ENCODE data around the gene SEPTIN11.

GRCh38 chr4:76947369-76947768, 2.2 kb upstream of the SEPTIN11 start:
- TF ChIP-seq CTCF (IDR thresholded peaks at IDR 0.05), result no peak
- TF ChIP-seq ZFX (IDR thresholded peaks at IDR 0.05; ENCODE audit: borderline replicate concordance), result no peak
